ENCODE measurements around the gene CHD3. TPM values are rescaled to one million over a fixed set of nuclear protein-coding genes. Genes with fewer than 3 reads are reported as not detected.
"Not testable (repeated sequence)": the region's sequence is repeated elsewhere in the genome, so short reads cannot be mapped to it uniquely, and the experiment has no call there.

The CHD3 gene
- total RNA-seq, 1 experiment from 2014 or later, result 23.8 TPM

DNA sequence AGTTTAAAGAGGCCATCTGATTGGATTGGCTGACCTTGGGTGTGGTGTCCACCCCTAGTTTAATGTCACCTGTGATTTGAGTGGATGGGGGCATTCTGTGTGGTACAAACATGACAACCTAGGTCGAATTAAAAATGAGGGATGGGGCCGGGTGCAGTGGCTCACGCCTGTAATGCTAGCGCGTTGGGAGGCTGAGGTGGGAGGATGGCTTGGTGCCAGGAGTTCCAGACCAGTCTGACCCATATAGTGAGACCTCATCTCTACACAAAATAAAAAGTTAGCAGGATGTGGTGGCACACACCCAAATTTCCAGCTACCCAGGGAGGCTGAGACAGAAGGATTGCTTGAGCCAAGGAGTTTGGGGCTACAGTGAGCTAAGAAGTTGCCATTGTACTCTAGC, 57.9 kb downstream of the CHD3 start:
- in situ Hi-C loops (cut with HindIII; ENCODE audit: low pct_unique_long_range_greater_than_20kb, low sequenced_read_pairs), result no loop called here
- no peak for DNase-seq (ENCODE audit: low read depth)

DNA sequence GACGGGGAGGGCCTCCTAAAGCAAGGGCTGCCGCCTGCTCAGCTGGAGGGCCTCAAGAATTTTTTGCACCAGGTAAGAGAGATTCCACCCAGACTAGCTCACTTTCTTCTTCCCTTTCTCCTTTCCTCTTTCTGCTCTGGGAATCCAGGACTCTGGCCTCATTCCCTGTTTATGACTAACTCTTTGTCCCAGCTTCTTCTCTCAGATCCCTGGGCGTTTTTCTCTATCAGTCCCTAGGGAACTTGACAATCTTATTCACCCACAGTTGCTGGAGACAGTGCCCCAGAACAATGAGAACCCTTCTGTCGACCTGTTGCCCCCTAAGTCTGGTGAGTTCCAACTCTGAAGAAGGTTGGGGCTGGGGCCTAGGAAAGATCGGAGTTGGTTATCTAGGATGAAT, 59.1 kb downstream of the CHD3 start:
- no peak for DNase-seq (ENCODE audit: low read depth)
- in situ Hi-C loops (cut with HindIII; ENCODE audit: low pct_unique_long_range_greater_than_20kb, low sequenced_read_pairs), result no loop called here

DNA sequence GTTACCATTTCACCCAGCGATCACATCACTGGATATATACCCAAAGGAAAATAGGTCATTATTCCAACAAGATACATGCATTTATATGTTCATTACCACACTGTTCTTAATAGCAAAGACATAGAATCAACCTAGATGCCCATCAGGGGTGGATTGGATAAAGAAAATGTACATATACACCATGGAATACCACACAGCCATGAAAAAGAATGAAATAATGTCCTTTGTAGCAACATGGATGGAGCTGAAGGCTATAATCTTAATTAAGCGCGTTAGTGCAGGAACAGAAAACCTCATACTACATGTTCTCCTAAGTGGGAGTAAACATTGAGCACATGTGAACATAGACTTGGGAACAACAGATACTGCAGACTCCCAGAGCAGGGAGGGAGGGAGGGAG, 62.0 kb downstream of the CHD3 start:
- no peak for DNase-seq (ENCODE audit: low read depth)
- in situ Hi-C loops (cut with HindIII; ENCODE audit: low pct_unique_long_range_greater_than_20kb, low sequenced_read_pairs), result no loop called here

DNA sequence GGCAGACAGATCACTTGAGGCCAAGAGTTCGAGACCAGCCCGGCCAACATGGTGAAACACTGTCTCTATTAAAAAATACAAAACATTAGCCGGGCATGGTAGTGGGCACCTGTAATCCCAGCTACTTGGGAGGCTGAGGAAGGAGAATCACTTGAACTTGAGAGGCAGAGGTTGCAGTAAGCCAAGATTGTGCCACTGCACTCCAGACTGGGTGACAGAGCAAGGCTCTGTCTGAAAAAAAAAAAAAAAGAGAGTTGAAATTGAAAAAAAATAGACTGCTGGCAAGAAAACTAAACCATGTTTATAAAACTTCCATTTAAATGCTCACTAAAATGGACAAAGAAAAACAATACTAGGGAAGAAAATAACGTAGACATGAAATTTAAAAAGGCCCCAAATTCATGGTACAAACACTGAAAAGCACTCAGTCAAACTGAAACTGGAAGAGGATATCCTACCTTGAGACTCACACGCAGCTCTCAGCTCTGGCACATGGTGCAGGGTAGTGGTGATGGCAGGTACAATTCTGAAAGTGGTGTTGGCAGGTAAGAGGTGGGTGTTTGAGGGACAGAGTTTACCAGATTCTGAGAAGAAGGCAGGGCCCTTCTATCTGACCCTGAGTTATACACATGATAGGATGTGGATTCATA, 62.7 kb downstream of the CHD3 start:
- in situ Hi-C loops (cut with HindIII; ENCODE audit: low pct_unique_long_range_greater_than_20kb, low sequenced_read_pairs), result no loop called here
- DNase-seq (ENCODE audit: low read depth), result no peak

DNA sequence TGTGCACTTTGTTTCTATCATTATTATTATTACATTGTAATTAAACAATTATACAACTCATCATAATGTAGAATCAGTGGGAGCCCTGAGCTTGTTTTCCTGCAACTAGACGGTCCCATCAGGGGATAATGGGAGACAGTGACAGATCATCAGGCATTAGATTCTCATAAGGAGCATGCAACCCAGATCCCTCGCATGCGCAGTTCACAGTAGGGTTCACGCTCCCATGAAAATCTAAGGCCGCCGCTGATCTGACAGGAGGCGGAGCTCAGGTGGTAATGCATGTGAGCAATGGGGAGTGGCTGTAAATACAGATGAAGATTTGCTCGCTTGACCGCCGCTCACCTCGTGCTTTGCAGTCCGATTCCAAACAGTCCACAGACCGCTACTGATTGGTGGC, 64.7 kb downstream of the CHD3 start:
- DNase-seq (ENCODE audit: low read depth); in situ Hi-C loops (cut with HindIII; ENCODE audit: low pct_unique_long_range_greater_than_20kb, low sequenced_read_pairs): not testable (repeated sequence)

DNA sequence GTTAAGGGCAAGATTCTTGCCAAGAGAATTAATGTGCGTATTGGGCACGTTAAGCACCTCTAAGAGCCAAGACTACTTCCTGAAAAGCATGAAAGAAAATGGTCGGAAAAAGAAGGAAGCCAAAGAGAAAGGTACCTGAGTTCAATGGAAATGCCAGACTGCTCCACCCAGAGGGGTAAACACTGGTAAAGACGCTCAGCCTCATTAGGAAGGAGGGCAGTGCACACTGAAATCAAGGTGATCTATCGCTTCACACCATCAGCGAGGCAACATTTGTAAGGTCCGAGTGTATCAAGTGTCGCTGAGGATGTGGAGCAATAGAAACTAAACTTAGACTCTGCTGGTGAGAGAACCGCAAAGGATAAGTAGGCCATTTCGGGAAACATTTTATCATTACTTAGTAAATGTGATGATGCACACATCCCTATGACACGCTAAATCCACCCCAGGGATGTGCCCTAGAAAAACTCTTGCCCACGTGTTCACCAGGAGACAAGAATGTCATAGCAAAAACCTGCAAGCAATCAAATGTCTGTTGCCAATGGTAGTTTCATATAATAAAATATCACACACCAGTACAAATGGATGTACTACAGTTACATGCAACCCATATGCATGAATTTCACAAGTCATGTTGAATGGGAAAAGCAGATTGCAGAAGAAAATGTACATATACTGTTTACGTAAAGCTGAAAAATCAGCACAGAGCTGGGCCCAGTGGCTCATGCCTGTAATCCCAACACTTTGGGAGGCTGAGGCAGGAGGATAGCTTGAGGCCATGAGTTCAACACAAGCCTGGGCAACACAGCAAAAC, 67.0 kb downstream of the CHD3 start:
- no peak for DNase-seq (ENCODE audit: low read depth)
- in situ Hi-C loops (cut with HindIII; ENCODE audit: low pct_unique_long_range_greater_than_20kb, low sequenced_read_pairs), result no loop called here

DNA sequence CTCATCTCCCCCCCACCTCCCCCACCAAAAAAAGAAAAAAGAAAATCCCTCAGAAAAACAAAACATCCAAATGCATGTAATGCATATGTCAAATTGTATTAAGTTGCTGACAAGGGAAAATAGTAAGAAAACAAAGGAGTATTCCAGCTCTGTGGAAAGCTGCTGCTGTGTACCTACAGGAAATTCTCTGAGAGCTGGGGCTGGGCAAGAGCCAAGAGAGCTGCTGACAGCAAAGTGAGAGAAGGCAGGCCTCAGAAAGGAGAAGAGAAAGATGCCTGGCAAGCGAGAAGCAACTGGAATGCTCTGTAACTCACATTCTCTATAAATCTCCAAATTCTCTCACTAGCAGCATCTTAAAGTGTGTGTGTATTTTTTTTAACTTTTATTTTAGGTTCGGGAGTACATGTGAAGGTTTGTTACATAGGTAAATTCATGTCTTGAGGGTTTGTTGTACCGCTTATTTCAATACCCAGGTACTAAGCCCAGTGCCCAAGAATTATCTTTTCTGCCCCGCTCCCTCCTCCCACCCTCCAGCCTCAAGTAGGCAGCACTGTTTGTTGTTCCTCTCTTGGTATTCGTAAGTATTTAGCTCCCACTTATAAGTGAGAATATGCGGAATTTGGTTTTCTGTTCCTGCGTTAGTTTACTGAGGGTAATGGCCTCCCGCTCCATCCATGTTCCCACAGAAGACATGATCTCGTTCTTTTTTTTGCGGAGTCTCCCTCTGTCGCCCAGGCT, 67.8 kb downstream of the CHD3 start:
- in situ Hi-C loops (cut with HindIII; ENCODE audit: low pct_unique_long_range_greater_than_20kb, low sequenced_read_pairs), result no loop called here
- no peak for DNase-seq (ENCODE audit: low read depth)

DNA sequence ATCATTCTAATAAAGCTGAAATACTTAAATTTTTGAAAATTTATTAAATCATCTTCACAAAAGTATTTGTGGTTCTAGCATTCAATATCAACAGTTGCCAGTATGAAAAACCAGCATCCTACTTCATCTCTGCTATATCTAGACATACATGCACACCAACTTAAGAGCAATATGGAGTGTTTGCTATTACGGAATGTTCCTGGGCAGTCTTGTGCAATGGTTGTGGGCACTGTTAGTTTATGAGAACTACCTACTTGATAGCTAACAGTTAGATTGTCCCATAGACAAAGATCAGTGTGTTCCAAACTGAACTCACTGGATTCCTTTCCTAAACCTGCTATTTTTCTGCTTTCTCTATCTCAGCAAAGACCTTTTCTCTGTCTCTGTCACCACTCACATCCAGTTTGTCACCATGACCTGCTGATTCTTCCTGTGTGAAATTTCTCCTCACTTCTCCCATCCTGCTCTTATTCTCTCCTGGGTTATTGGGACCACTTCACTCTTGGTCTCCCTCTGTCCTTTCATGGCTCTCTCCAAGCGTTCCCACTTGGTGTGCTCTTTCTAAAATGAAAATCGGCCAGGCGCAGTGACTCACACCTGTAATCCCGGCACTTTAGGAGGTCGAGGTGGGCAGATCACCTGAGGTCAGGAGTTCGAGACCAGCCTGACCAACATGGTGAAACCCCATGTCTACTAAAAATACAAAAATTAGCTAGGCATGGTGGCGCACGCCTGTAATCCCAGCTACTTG, 71.1 kb downstream of the CHD3 start:
- in situ Hi-C loops (cut with HindIII; ENCODE audit: low pct_unique_long_range_greater_than_20kb, low sequenced_read_pairs), result no loop called here
- no peak for DNase-seq (ENCODE audit: low read depth)

DNA sequence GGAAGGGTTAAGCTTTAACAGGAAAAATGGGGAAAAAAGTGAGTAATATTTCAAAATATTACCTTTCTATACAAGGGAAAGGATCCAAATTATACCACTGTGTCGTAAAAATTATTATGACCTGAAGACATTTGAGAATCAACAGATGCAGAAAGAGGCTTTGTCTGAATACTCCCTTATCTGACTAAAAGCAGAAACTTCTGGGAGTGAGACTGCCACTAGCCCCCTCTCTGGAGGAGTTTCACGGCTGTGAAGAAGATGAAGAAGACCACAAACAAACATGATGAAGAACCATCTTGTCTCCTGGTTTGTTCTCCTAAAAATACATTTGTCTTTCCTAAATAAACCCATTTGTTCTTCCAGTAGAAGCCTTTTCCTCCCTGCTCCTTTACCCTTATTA, 72.8 kb downstream of the CHD3 start:
- no peak for DNase-seq (ENCODE audit: low read depth)
- in situ Hi-C loops (cut with HindIII; ENCODE audit: low pct_unique_long_range_greater_than_20kb, low sequenced_read_pairs), result no loop called here

Other genes starting within 250 kb of the CHD3 start
- not detected in 2 replicates for gene ATP1B2, start 237.9 kb upstream of the CHD3 start, total RNA-seq (2014; rRNA removed; shearing (Covaris generic); ENCODE audit: low replicate concordance)
- 24.4 and 27.3 TPM in 2 replicates for gene TP53, start 201.3 kb upstream of the CHD3 start, total RNA-seq (2014; rRNA removed; shearing (Covaris generic); ENCODE audit: low replicate concordance)
- gene WRAP53, start 200.3 kb upstream of the CHD3 start, total RNA-seq (2014; rRNA removed; shearing (Covaris generic); ENCODE audit: low replicate concordance), result 18.6 and 23.1 TPM in 2 replicates
- not detected in 2 replicates for gene EFNB3, start 183.6 kb upstream of the CHD3 start, total RNA-seq (2014; rRNA removed; shearing (Covaris generic); ENCODE audit: low replicate concordance)
- 1.0 TPM in 1 of 2 replicates, not detected in the other for gene DNAH2, start 171.0 kb upstream of the CHD3 start, total RNA-seq (2014; rRNA removed; shearing (Covaris generic); ENCODE audit: low replicate concordance)
- gene KDM6B, start 54.6 kb upstream of the CHD3 start, total RNA-seq (2014; rRNA removed; shearing (Covaris generic); ENCODE audit: low replicate concordance), result 0.27 TPM in 1 of 2 replicates, not detected in the other
- not detected in 2 replicates for gene TMEM88, start 33.7 kb upstream of the CHD3 start, total RNA-seq (2014; rRNA removed; shearing (Covaris generic); ENCODE audit: low replicate concordance)
- gene NAA38, start 31.2 kb upstream of the CHD3 start, total RNA-seq (2014; rRNA removed; shearing (Covaris generic); ENCODE audit: low replicate concordance), result 52.9 and 61.3 TPM in 2 replicates
- 4.6 and 4.7 TPM in 2 replicates for gene CYB5D1, start 30.8 kb upstream of the CHD3 start, total RNA-seq (2014; rRNA removed; shearing (Covaris generic); ENCODE audit: low replicate concordance)
- gene RNF227, start 27.5 kb downstream of the CHD3 start, total RNA-seq (2014; rRNA removed; shearing (Covaris generic); ENCODE audit: low replicate concordance), result 2.0 and 2.6 TPM in 2 replicates
- gene KCNAB3, start 41.1 kb downstream of the CHD3 start, total RNA-seq (2014; rRNA removed; shearing (Covaris generic); ENCODE audit: low replicate concordance), result 0.29 TPM in 1 of 2 replicates, not detected in the other
- gene TRAPPC1, start 43.2 kb downstream of the CHD3 start, total RNA-seq (2014; rRNA removed; shearing (Covaris generic); ENCODE audit: low replicate concordance), result 0.71 and 6.5 TPM in 2 replicates
- 16.6 and 27.1 TPM in 2 replicates for gene CNTROB, start 43.4 kb downstream of the CHD3 start, total RNA-seq (2014; rRNA removed; shearing (Covaris generic); ENCODE audit: low replicate concordance)
- gene GUCY2D, start 113.8 kb downstream of the CHD3 start, total RNA-seq (2014; rRNA removed; shearing (Covaris generic); ENCODE audit: low replicate concordance), result not detected in 2 replicates
- gene ALOX15B, start 150.3 kb downstream of the CHD3 start, total RNA-seq (2014; rRNA removed; shearing (Covaris generic); ENCODE audit: low replicate concordance), result not detected in 2 replicates
- gene ALOX12B, start 198.9 kb downstream of the CHD3 start, total RNA-seq (2014; rRNA removed; shearing (Covaris generic); ENCODE audit: low replicate concordance), result 0.74 TPM in 1 of 2 replicates, not detected in the other
- gene ALOXE3, start 229.7 kb downstream of the CHD3 start, total RNA-seq (2014; rRNA removed; shearing (Covaris generic); ENCODE audit: low replicate concordance), result not detected in 2 replicates
- 5.3 TPM in 1 of 2 replicates, not detected in the other for gene HES7, start 235.3 kb downstream of the CHD3 start, total RNA-seq (2014; rRNA removed; shearing (Covaris generic); ENCODE audit: low replicate concordance)